Spleen (tissue), 11 donors: ENCODE measurements around the gene PAPOLA. TPM values are rescaled to one million over a fixed set of nuclear protein-coding genes. Genes with fewer than 3 reads are reported as not detected.

Experiments
- DNase-seq: peaks from one replicate; pipeline ENCODE4 v3.0.0-alpha.2; 2020
- H3K27ac ChIP-seq, 8 donors: fragments of 200-600 bp; sonication (generic) in 7 of 8; 1 replicate in 4 of 8; 2 replicates in 4 of 8; pipeline versions ENCODE4 v1.5.0 to v1.8.0; 2016 to 2021; ENCODE audit warnings: inconsistent platforms in 4 of 8, mild to moderate bottlenecking in 4 of 8, moderate library complexity in 1 of 8
- H3K27me3 ChIP-seq, 7 donors: fragments of 200-600 bp; sonication (generic) in 6 of 7; replicated peaks in 1 of 7; 1 replicate in 4 of 7; 2 replicates in 3 of 7; pipeline versions ENCODE4 v1.5.0 to v1.8.0; 2016 to 2021; ENCODE audit warnings: inconsistent platforms in 3 of 7, mild to moderate bottlenecking in 1 of 7
- H3K36me3 ChIP-seq, 6 donors: fragments of 200-600 bp; sonication (generic) in 5 of 6; 1 replicate in 4 of 6; 2 replicates in 2 of 6; pipeline versions ENCODE4 v1.5.0 to v1.8.0; 2016 to 2021; ENCODE audit warnings: inconsistent platforms in 2 of 6
- H3K4me1 ChIP-seq, 6 donors: fragments of 200-600 bp; sonication (generic) in 5 of 6; 1 replicate in 3 of 6; 2 replicates in 3 of 6; pipeline versions ENCODE4 v1.5.0 to v1.8.0; 2016 to 2021; ENCODE audit warnings: inconsistent platforms in 3 of 6
- H3K4me3 ChIP-seq, 8 donors: fragments of 200-600 bp; sonication (generic) in 7 of 8; 1 replicate in 4 of 8; 2 replicates in 4 of 8; pipeline versions ENCODE4 v1.5.0 to v1.8.0; 2016 to 2021; ENCODE audit warnings: inconsistent platforms in 4 of 8, mild to moderate bottlenecking in 4 of 8, moderate library complexity in 2 of 8
- H3K9me3 ChIP-seq, 8 donors: fragments of 200-600 bp; sonication (generic) in 7 of 8; 1 replicate in 4 of 8; 2 replicates in 4 of 8; pipeline versions ENCODE4 v1.5.0 to v1.8.0; 2016 to 2021; ENCODE audit warnings: inconsistent platforms in 4 of 8
- CTCF ChIP-seq, 11 experiments: fragments of 200-600 bp in 7 of 11; fragments of 450-650 bp in 4 of 11; sonication (generic) in 4 of 11; IDR thresholded peaks in 8 of 11; conservative IDR thresholded peaks in 3 of 11; 1 replicate in 7 of 11; 2 replicates in 4 of 11; pipeline versions ENCODE4 v1.4.0 to v1.8.0; 2016 to 2021; ENCODE audit warnings: antibody characterized with exemption in 11 of 11, inconsistent platforms in 4 of 11, mild to moderate bottlenecking in 1 of 11
- POLR2A ChIP-seq, 3 donors: fragments of 450-650 bp; IDR thresholded peaks; one replicate each; pipeline ENCODE4 v1.5.1; 2017; ENCODE audit warnings: antibody characterized with exemption in 3 of 3, mild to moderate bottlenecking in 1 of 3
- POLR2AphosphoS5 ChIP-seq, 3 donors: sonication (generic); formaldehyde crosslinking; IDR thresholded peaks; one replicate each; pipeline ENCODE4 v1.5.1; 2017; ENCODE audit warnings: antibody characterized with exemption in 3 of 3
- WGBS, 5 donors: extraction: QIAGEN DNeasy Blood & Tissue Kit in 3 of 5; methylation state at CpG; one replicate each; pipeline versions ENCODE4 v1.1.5 to v1.1.7; 2013 to 2018; 5-methylcytosine and 5-hydroxymethylcytosine counted together
- intact Hi-C: fragments of 100-400 bp; cut with DNase I; formaldehyde crosslinking; loops from one replicate; pipeline ENCODE4 v1.15.0; 2023; ENCODE audit warnings: low total_unique reads
- polyA plus RNA-seq, 3 donors: library from polyadenylated mRNA; stranded (reverse); fragments of 200-250 nt; gene quantifications; one replicate each; pipeline ENCODE4 v1.2.1, GENCODE V29; 2013
- total RNA-seq, 7 donors: library from RNA; depleted of rRNA in 3 of 7; stranded (reverse); fragments of >200 nt in 3 of 7; fragmentation: NEBNext Ultra II Directional in 4 of 7; extraction: Animal tissue kit (Norgen Biotek cat#: 25700) in 4 of 7; gene quantifications; one replicate each; pipeline versions ENCODE4 v1.1.0 to v1.2.1, GENCODE V29; 2016 to 2021
- donor health status: healthy with polysubstance abuse.
- donor health status: DM: no; HTN: no; CAD: no; lungs with moderate emphysema.
- donor health status: DM: no; HTN: no; CAD: no.
- donor health status: Bipolar disorder and iron deficiency.
- donor health status: healthy.
- donor health status: DM: no; HTN: no; CAD: no.
- donor health status: DM: yes; HTN: yes; CAD: no.

Gene PAPOLA
- total and polyA plus RNA-seq, 10 donors = 56.4 to 311 (median 201) TPM

- TF ChIP-seq CTCF (IDR thresholded peaks at IDR 0.05 in 8 of 11, conservative IDR thresholded peaks at IDR 0.05 in 3 of 11) (no peak), POLR2AphosphoS5 (IDR thresholded peaks at IDR 0.05) (no peak), POLR2A (IDR thresholded peaks at IDR 0.05) (no peak)
These were observed 96.9 kb downstream of the PAPOLA start for GRCh38 chr14:96599076-96599475.

GRCh38 chr14:96602186-96602585, 100.0 kb downstream of the PAPOLA start:
- intact Hi-C loops = no loop called here
- Histone ChIP-seq H3K27ac (no peak overlapping the region), H3K4me3 (no peak overlapping the region), H3K9me3 (no peaks in the 10 kb centered on the region), H3K27me3 (peaks cover 0 to 11% (median 0%) of the 10 kb centered on the region in 7 donors), H3K4me1 (no peaks in the 10 kb centered on the region), H3K36me3 (no peaks in the 10 kb centered on the region)
- TF ChIP-seq POLR2A (IDR thresholded peaks at IDR 0.05) (no peak), POLR2AphosphoS5 (IDR thresholded peaks at IDR 0.05) (no peak), CTCF (IDR thresholded peaks at IDR 0.05 in 8 of 11, conservative IDR thresholded peaks at IDR 0.05 in 3 of 11) (no peak)
- whole genome bisulfite sequencing, 5 donors = 83 to 97% (median 87%) methylated on average over 2 of the region's 2 CpGs
- DNase-seq = no peak

More at GRCh38 chr14:96599076-96599475, 96.9 kb downstream of the PAPOLA start:
- no peak for DNase-seq
- intact Hi-C loops = no loop called here
- H3K9me3 ChIP-seq = no peaks in the 10 kb centered on the region
- WGBS, 5 donors = 84 to 92% (median 85%) methylated on average over 10 of the region's 10 CpGs
- H3K27me3 ChIP-seq = peaks cover 0 to 11% (median 0%) of the 10 kb centered on the region in 7 donors
- no peaks in the 10 kb centered on the region for H3K36me3 ChIP-seq
- no peak overlapping the region for H3K27ac ChIP-seq
- H3K4me1 ChIP-seq = no peaks in the 10 kb centered on the region
- no peak overlapping the region for H3K4me3 ChIP-seq

GRCh38 chr14:96603350-96604255, 101.4 kb downstream of the PAPOLA start:
- no peak for TF ChIP-seq POLR2AphosphoS5 (IDR thresholded peaks at IDR 0.05)
- no peak for TF ChIP-seq POLR2A (IDR thresholded peaks at IDR 0.05)
- TF ChIP-seq CTCF (IDR thresholded peaks at IDR 0.05 in 8 of 11, conservative IDR thresholded peaks at IDR 0.05 in 3 of 11) = no peak
- Histone ChIP-seq H3K4me1 (no peaks in the 10 kb centered on the region), H3K36me3 (no peaks in the 10 kb centered on the region), H3K27ac (no peak overlapping the region), H3K9me3 (no peaks in the 10 kb centered on the region), H3K4me3 (no peak overlapping the region), H3K27me3 (peaks cover 0 to 8% (median 0%) of the 10 kb centered on the region in 7 donors)
- 68 to 85% (median 79%) methylated on average over 7 to 11 of the region's 11 CpGs for WGBS, 5 donors
- intact Hi-C loops = no loop called here
- DNase-seq = no peak

- no peak overlapping the region for H3K4me3 ChIP-seq
- TF ChIP-seq CTCF (IDR thresholded peaks at IDR 0.05 in 8 of 11, conservative IDR thresholded peaks at IDR 0.05 in 3 of 11) = no peak
- no peak for TF ChIP-seq POLR2AphosphoS5 (IDR thresholded peaks at IDR 0.05)
- TF ChIP-seq POLR2A (IDR thresholded peaks at IDR 0.05) = no peak
- WGBS, 5 donors = 49 to 75% (median 64%) methylated on average over 16 of the region's 16 CpGs
- H3K36me3 ChIP-seq = no peaks in the 10 kb centered on the region
- H3K4me1 ChIP-seq = no peaks in the 10 kb centered on the region
- H3K27me3 ChIP-seq = peaks cover 0 to 42% (median 0%) of the 10 kb centered on the region in 7 donors
- intact Hi-C loops = no loop called here
- no peak for DNase-seq
- H3K9me3 ChIP-seq = no peaks in the 10 kb centered on the region
- H3K27ac ChIP-seq = no peak overlapping the region
These were observed 112.3 kb downstream of the PAPOLA start for GRCh38 chr14:96614481-96614881.
